BLaER1 (cell line): ENCODE measurements around the gene SSUH2.

Experiments
- H3K27ac ChIP-seq: shearing (Covaris generic); formaldehyde crosslinking; 2 replicates; pipeline ENCODE4 v1.8.1; 2022
- H3K27me3 ChIP-seq: shearing (Covaris generic); formaldehyde crosslinking; 2 replicates; pipeline ENCODE4 v1.8.1; 2022
- H3K36me3 ChIP-seq: shearing (Covaris generic); formaldehyde crosslinking; 2 replicates; pipeline ENCODE4 v1.8.1; 2022
- H3K4me1 ChIP-seq: shearing (Covaris generic); formaldehyde crosslinking; 2 replicates; pipeline ENCODE4 v1.8.1; 2022
- H3K4me2 ChIP-seq: shearing (Covaris generic); formaldehyde crosslinking; 2 replicates; pipeline ENCODE4 v1.8.1; 2022
- H3K4me3 ChIP-seq: shearing (Covaris generic); formaldehyde crosslinking; 2 replicates; pipeline ENCODE4 v1.8.1; 2022
- H3K9ac ChIP-seq: shearing (Covaris generic); formaldehyde crosslinking; 2 replicates; pipeline ENCODE4 v1.8.1; 2022
- H3K9me3 ChIP-seq: shearing (Covaris generic); formaldehyde crosslinking; 2 replicates; pipeline ENCODE4 v1.8.1; 2022
- H4K20me1 ChIP-seq: shearing (Covaris generic); formaldehyde crosslinking; 2 replicates; pipeline ENCODE4 v1.8.1; 2022
- Cebpa-rat ChIP-seq: shearing (Covaris generic); IDR thresholded peaks from 2 replicates; pipeline ENCODE4 v1.8.1; 2022

The SSUH2 gene

DNA sequence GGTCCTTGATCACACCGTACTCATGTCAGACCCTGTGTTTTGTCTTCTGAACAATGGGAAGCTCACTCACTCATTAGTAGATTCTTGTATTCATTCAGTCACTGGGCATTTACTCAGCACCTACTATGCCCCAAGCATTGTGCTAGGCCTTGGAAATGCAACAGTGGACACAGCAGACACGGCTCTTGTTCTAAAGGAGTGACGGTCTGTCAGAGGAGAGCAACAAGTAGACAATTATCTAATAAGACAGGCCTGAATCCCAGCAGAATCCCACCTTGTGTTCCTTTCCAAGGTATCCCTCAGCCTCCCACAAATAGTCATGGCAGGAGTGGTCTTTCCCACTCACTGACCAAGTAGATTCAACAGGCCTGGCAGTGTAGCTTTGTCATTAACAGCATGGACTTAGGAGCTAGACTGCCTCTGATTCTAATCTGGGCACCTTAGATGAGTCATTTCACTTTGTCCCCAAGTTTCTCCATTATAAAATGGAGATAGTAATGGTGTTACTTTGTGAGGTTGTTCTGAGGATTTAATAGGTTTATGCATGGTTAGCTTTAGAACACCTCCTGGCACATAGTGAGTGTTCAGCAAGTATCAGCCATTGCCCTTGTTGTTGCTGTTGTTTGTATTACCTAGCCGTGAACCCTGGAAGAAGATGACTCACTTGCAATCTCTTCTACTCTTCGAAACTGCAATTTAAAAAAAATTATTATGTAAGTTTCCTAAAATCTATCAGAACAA is 69.1 kb downstream of the SSUH2 start:
- Histone ChIP-seq H3K9ac (no peak overlapping the region), H3K36me3 (no peaks in the 10 kb centered on the region), H3K27me3 (no peaks in the 10 kb centered on the region), H3K27ac (no peak overlapping the region), H3K4me3 (no peak overlapping the region), H3K9me3 (no peaks in the 10 kb centered on the region), H4K20me1 (no peaks in the 10 kb centered on the region), H3K4me2 (no peak overlapping the region), H3K4me1 (peaks cover 12% of the 10 kb centered on the region)
- TF ChIP-seq Cebpa-rat, result no peak

DNA sequence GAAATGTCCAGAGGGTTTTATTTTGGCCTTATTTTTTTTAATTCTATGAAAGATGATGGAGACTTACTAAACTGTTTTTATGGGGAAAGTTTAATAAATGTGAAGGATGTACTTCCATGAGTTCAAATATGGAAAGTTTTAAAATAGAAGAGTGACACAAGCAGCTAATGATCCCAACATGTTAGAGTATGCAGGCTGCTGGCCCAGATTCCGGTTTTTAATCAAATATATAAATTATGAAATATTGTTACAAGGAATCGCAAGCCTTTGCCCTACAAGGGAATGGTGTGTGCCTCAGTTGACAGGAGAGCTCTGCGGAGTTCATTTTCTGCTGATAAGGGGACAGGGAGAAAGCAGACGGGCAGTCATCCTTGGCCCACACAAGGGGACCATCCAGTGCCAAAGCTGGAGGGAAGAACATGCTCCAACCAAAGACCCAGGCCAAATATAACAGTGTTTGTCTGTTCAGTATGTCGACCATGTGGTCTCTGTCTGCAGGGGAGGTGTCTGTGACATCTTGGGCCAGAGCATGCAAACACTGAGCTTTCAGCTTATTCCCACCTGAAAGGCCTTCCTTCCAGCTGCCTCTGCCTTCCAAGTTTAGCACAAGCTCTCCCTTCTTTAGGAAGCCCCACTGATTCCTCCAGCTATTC is 69.8 kb downstream of the SSUH2 start:
- Histone ChIP-seq H3K4me3 (no peak overlapping the region), H3K4me2 (no peak overlapping the region), H3K9me3 (no peaks in the 10 kb centered on the region), H3K36me3 (no peaks in the 10 kb centered on the region), H3K4me1 (peaks cover 12% of the 10 kb centered on the region), H4K20me1 (no peaks in the 10 kb centered on the region), H3K27me3 (no peaks in the 10 kb centered on the region), H3K9ac (no peak overlapping the region), H3K27ac (no peak overlapping the region)
- TF ChIP-seq Cebpa-rat, result no peak

DNA sequence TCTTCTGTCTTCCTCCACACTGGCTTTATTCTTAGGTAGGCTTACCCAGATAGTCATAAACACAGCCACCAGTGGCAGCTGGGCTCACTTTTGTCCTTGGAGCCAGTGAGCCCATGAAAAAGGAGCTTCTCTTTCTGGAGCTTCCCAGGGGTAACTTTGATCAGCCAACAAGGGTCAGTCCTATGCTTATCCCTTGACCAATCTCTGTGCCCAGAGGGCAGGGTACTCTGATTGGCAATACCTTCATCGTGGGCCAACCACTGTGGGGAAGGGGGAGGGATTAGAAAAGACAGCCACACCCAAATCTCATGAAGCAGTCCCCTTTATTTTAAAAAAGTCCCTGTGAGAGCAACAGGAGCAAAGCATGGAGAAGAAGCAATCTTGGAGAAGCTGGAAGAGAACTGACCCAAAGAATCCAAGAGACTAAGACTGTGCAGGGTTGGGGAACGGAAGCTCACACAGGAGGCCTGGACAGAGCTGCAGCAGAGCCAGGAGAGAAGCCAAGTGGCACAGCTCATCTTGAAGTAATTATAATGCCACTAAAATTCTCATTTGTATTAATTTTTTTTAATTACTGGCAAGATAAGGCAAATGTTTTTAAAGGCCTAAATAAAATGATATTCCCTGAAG is 70.4 kb downstream of the SSUH2 start:
- no peaks in the 10 kb centered on the region for H4K20me1 ChIP-seq
- no peak for TF ChIP-seq Cebpa-rat
- no peak overlapping the region for H3K4me3 ChIP-seq
- no peak overlapping the region for H3K4me2 ChIP-seq
- no peak overlapping the region for H3K27ac ChIP-seq
- H3K36me3 ChIP-seq, result no peaks in the 10 kb centered on the region
- H3K27me3 ChIP-seq, result no peaks in the 10 kb centered on the region
- H3K9ac ChIP-seq, result no peak overlapping the region
- no peaks in the 10 kb centered on the region for H3K9me3 ChIP-seq
- H3K4me1 ChIP-seq, result peaks cover 12% of the 10 kb centered on the region

DNA sequence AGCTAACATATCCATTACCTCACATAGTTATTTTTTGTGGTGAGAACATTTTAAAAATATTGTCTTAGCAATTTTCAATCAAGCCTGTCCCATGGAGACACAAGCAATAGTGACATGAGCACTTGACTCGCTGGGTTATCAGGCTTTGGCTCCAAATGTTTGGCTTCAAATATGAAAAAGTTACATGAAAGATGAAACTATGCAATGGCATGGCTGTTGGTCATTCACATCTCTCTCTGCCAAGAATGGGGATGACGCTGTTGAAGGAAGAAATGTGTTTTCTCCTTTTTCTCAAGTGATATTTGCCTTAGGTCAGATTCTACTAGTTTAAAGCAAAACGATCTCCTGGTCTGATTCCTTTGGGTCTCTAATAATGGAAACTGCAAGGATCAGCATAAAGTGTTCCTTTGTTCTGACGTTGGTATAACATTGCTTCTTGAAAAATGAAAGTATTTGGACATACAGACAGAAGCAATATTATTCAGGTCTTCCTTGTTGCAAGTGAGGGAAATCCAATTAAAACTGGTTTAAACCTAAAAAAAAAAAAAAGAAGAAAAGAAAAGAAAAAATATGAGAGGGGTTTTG is 71.2 kb downstream of the SSUH2 start:
- Histone ChIP-seq H3K27ac (no peak overlapping the region), H3K4me1 (peaks cover 13% of the 10 kb centered on the region), H3K4me2 (no peak overlapping the region), H3K4me3 (no peak overlapping the region), H3K27me3 (no peaks in the 10 kb centered on the region), H4K20me1 (no peaks in the 10 kb centered on the region), H3K9me3 (no peaks in the 10 kb centered on the region), H3K36me3 (no peaks in the 10 kb centered on the region), H3K9ac (no peak overlapping the region)
- TF ChIP-seq Cebpa-rat, result no peak

DNA sequence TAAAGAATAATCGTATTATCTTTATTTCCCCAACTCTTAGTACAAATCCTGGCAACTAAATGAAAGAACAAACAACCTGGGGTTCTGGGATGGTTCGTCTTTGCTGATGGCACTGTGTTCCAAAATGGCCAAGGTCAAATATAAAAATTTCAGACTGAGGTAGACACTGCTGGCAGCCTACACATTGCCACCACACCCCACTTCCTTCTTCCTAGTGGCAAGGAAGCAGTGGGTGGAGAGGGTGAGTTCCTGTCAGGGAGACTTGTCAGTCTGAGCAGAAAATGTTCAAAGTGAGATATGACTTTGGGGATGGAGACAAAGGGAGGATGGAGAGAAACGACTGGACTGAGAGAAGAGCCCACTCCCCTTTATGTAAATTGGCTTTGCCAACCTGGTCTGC is 73.3 kb downstream of the SSUH2 start:
- Histone ChIP-seq H3K27me3 (no peaks in the 10 kb centered on the region), H4K20me1 (no peaks in the 10 kb centered on the region), H3K4me3 (no peak overlapping the region), H3K36me3 (no peaks in the 10 kb centered on the region), H3K4me1 (peaks cover 17% of the 10 kb centered on the region), H3K9ac (no peak overlapping the region), H3K27ac (peak overlapping the region; percentile 28), H3K4me2 (peak overlapping the region; percentile 44), H3K9me3 (no peaks in the 10 kb centered on the region)
- TF ChIP-seq Cebpa-rat, result no peak
